Fibroblast of villous mesenchyme (primary cell): ENCODE data around the gene ISOC2. TPM values are rescaled to one million over a fixed set of nuclear protein-coding genes. Genes with fewer than 3 reads are reported as not detected.

Experiments used
- DNase-seq: peaks from one replicate; pipeline ENCODE4 v3.0.0-alpha.2; 2010; ENCODE audit warnings: low read depth
- H3K4me3 ChIP-seq: 2 replicates; pipeline ENCODE4 v1.5.1; 2011; ENCODE audit warnings: low read depth, mild to moderate bottlenecking, low read length
- CTCF ChIP-seq: IDR thresholded peaks from 2 replicates; pipeline ENCODE4 v1.5.1; 2012; ENCODE audit warnings: low read depth, mild to moderate bottlenecking, low read length; ENCODE audit not compliant: insufficient read depth
- total RNA-seq: library from RNA; depleted of rRNA; stranded (reverse); fragments of >200 nt; gene quantifications from 2 replicates; pipeline ENCODE4 v1.2.3, GENCODE V29; 2012

The ISOC2 gene
- total RNA-seq, 1 donor = 57.9 TPM

- DNase-seq = peak; percentile 98
- no peak for TF ChIP-seq CTCF
- H3K4me3 ChIP-seq = peak within 1 kb of the TSS; percentile 62
Observed at GRCh38 chr19:55476100-55476775, 14.8 kb upstream of the ISOC2 start, which contains the start of gene ZNF628. ZNF628 (plus strand) TSS chr19:55476617; CDS start chr19:55479911, 3,294 bp downstream.

GRCh38 chr19:55474269-55475265 lies 13.1 kb upstream of the ISOC2 start:
- peak; percentile 54 for DNase-seq
- TF ChIP-seq CTCF = no peak
- H3K4me3 ChIP-seq = no peak overlapping the region

GRCh38 chr19:55473225-55474012 lies 12.0 kb upstream of the ISOC2 start:
- TF ChIP-seq CTCF = no peak
- H3K4me3 ChIP-seq = no peak overlapping the region
- peak; percentile 76 for DNase-seq

- TF ChIP-seq CTCF = no peak
- no peak overlapping the region for H3K4me3 ChIP-seq
- DNase-seq = peak; percentile 52
Observed at GRCh38 chr19:55472463-55472862, 11.0 kb upstream of the ISOC2 start.

GRCh38 chr19:55471266-55471665 lies 9.8 kb upstream of the ISOC2 start:
- DNase-seq = no peak
- H3K4me3 ChIP-seq = no peak overlapping the region
- no peak for TF ChIP-seq CTCF

GRCh38 chr19:55468054-55468393 lies 6.6 kb upstream of the ISOC2 start:
- no peak for DNase-seq
- H3K4me3 ChIP-seq = no peak overlapping the region
- TF ChIP-seq CTCF = no peak
